ENCODE measurements around the gene BIRC6.
"Not testable (repeated sequence)": the region's sequence is repeated elsewhere in the genome, so short reads cannot be mapped to it uniquely, and the experiment has no call there.

BIRC6 gene

GRCh38 chr2:32452338-32453064, 95.7 kb downstream of the BIRC6 start:
- DNase-seq = no peak

- no peak for DNase-seq
These were observed 96.6 kb downstream of the BIRC6 start for GRCh38 chr2:32453242-32454062.

GRCh38 chr2:32455816-32456215, 99.0 kb downstream of the BIRC6 start:
- no peak for DNase-seq

DNA sequence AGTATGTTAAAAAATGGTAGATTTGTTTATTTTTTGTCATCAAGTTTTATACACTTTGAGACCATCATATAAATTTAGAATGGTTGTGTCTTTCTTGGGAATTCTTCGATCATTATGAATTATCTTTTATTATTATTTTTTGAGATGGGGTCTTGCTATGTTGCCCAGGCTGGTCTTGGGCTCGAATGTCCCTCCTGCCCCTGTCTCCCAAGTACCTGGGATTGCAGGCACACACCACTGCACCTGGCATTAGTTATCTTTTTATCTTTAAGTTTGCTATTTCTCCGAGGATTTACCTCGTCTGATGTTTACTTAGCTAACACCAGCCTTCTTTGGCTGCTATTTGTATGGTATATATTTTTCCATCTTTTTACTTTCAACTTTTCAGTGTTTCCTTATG, 100.0 kb downstream of the BIRC6 start:
- DNase-seq = no peak

DNA sequence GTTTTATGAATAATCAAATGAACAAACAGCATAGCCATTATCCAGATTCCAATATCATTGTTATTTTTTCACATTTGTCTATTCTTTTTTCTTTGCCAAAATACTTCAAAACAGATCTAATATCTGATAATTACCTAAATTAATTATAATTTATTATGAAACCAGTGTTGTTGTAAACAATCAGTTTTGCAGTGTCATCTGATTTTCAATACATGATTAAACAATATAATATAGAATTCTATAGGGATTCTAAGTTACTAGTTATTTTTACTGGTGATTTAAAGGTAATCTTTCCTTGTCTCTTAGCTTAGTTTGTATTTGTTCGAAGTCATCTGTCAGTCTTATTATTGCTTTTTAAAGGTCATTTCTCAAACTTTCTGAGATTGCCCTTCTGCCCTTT, 101.0 kb downstream of the BIRC6 start:
- DNase-seq = no peak

DNA sequence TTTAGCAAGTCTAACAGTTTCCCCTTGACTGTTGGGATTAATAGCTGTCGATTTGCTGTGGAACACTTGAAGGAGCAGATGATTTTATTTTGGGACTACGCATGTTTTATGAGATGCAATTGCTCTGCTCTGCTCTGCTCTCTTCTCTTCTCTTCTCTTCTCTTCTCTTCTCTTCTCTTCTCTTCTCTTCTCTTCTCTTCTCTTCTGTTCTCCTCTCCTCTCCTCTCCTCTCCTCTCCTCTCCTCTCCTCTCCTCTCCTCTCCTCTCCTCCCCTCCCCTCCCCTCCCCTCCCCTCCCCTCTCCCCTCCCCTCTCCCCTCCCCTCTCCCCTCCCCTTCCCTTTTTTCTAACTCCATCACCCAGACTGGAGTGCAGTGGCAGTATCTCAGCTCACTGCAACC, 104.0 kb downstream of the BIRC6 start:
- DNase-seq = not testable (repeated sequence)

DNA sequence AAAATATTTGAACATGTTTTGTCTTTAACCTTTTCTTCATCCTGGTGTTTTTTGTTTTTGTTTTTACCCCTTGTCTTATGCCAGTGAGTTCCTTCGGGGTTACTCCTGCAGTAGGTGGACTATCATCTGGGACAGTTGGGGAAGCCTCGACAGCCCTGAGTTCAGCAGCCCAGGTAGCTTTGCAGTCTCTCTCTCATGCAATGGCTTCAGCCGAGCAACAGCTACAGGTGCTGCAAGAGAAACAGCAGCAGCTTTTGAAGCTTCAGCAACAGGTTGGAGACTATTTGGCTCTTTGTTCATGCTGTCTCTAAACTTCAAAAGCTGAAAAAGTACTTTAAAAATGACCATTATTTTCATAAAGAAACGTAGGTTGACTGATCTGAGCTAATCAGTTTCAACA, 106.3 kb downstream of the BIRC6 start:
- no peak for DNase-seq

- DNase-seq = no peak
These were observed 107.6 kb downstream of the BIRC6 start for GRCh38 chr2:32464431-32464830.

- no peak for DNase-seq
These were observed 115.8 kb downstream of the BIRC6 start for GRCh38 chr2:32472605-32473004.

- no peak for DNase-seq
These were observed 117.6 kb downstream of the BIRC6 start for GRCh38 chr2:32474381-32474780.

- no peak for DNase-seq
These were observed 122.2 kb downstream of the BIRC6 start for GRCh38 chr2:32478889-32479620.

DNA sequence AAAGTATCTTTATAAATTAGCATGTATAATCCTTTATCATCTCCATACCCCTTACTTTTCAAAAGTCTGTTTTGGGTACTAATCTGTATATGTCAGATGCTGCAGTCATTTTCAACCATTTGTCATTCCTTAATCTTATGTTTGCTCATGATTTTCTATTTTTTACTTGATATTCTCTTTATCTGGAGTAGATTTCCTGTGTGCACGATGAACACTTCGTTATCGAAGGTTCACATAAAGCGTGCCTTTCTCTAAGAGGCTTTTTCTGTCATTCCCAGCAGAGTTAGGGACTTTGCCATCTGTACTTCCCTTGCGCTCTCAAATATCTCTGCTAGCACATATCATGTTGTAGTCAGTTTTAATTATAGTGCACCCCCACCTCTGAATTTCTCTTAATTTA, 123.2 kb downstream of the BIRC6 start:
- DNase-seq = no peak

- no peak for DNase-seq
These were observed 125.6 kb downstream of the BIRC6 start for GRCh38 chr2:32482471-32482870.

DNA sequence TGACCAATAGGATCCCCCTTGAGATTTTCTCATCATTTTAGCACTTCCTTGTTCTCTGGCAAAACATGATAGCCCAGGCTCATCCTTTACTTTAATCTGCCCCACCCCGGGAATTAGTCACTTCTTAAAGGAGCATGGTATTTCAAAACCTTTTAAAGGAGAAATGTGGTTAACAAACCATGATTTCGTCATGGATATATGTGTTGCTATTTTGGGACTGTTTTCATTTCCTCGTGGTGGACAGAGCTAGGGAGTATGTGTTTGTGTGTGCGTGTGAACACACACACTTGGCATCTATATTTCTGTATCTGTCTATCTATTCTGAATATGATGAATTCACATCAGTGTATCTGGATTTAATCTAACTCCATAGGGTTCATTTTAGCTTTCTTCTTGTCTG, 128.1 kb downstream of the BIRC6 start:
- DNase-seq = no peak

DNA sequence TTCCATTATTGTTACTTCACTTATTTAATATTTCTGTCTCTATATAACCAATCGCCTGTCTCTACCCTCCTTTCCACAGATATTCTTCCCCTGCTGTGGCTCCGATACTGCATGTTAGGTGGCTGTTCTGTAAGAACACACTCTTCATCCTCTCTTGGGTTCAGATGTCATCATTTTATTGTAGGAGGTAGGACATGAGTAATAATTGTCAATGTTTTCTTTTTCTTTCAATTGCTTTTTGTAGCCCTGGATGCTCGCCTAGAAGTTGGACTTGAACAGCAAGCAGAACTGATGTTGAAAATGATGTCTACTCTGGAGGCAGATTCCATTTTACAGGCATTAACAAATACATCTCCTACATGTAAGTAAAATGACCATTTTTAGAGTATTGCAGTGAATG, 128.6 kb downstream of the BIRC6 start:
- DNase-seq = no peak

DNA sequence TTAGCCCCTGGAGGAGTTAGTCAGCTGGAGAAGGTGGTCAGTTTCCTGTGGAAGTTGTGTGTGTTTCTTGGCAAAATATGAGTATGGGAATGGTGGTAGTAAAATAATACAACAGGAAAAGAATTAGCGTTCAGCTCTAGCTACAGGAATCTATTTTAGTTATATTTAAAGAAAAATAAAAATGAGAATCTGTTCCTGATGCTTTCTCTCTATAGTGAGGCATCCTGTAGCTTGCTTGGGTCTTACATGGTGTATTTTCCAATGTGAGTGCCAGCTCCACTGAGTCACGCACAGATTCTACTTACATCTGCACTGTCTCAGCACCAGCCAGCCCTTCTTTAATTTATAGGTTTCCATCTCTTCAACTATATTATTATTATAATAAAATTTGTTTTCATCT, 132.2 kb downstream of the BIRC6 start:
- no peak for DNase-seq

- DNase-seq = no peak
These were observed 134.5 kb downstream of the BIRC6 start for GRCh38 chr2:32491346-32491745.

GRCh38 chr2:32495139-32495538, 138.3 kb downstream of the BIRC6 start:
- DNase-seq = no peak

DNA sequence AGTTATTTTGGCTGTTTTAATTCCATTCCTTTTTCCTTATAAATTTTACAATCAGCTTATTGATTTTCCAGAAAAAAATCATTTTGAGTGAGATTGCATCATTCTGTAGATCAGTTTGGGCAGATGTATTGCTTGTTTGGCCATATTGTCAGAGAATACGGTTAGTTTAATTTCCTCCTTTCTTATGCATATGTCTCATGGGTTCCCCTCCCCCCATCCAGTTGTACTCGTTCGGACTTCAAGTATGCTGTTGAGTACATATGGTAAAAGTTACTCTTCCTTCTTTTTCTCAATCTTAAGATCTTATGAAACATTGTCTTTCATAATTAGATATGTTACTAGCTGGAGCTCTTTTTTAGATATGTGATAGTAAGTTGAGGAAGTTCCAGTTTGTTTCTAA, 139.8 kb downstream of the BIRC6 start:
- no peak for DNase-seq

- DNase-seq = no peak
These were observed 141.5 kb downstream of the BIRC6 start for GRCh38 chr2:32498306-32498705.

GRCh38 chr2:32502941-32503340, 146.1 kb downstream of the BIRC6 start:
- DNase-seq = no peak

DNA sequence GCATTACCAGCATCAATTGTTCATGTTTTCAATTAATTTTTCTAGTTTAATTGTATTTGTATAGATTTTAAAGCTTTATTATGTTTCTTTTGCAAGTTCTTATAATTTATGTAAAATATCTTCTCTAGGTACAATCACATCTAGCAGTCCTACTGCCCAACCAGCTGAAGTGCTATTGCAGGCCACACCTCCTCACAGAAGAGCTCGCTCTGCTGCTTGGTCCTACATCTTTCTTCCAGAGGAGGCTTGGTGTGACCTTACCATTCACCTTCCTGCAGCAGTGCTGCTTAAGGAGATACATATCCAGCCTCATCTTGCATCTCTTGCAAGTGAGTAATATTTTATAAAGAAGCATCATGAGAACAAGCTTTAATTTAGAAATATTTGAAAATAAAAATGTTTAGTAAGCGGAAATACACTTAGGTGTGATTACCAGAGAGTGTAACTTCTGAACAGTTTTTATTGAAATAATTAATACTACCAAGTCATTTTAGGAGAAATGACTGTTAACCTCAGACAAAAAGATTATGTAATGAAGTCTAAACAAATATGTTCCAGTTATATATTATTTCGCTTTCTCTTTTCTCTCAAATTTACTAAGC, 148.2 kb downstream of the BIRC6 start:
- DNase-seq = no peak

GRCh38 chr2:32506446-32506845, 149.6 kb downstream of the BIRC6 start:
- no peak for DNase-seq

All from stimulated activated CD8-positive, alpha-beta memory T cell treated with anti-CD3 and anti-CD28 coated beads, Interleukin-4, amount 100 ng/mL, for 48 hours (primary cell).